IMR-90 (cell line): Measurements from ENCODE around the gene COA1.

ENCODE experiments used
- CTCF ChIP-seq: conservative IDR thresholded peaks from 2 replicates; pipeline ENCODE4 v1.5.1; 2012; ENCODE audit warnings: mild to moderate bottlenecking, low read depth, low read length, improper control_type of control experiment
- ELK1 ChIP-seq: fragments of 150-350 bp; IDR thresholded peaks from 2 replicates; pipeline ENCODE4 v1.6.1; 2016; ENCODE audit warnings: low read depth, mild to moderate bottlenecking, low read length, moderate library complexity, borderline replicate concordance
- MAZ ChIP-seq: IDR thresholded peaks from 2 replicates; pipeline ENCODE4 v1.6.1; 2012; ENCODE audit warnings: low read depth, mild to moderate bottlenecking, low read length, improper control_type of control experiment, moderate library complexity, borderline replicate concordance
- MXI1 ChIP-seq: IDR thresholded peaks from 2 replicates; pipeline ENCODE4 v1.6.1; 2012; ENCODE audit warnings: low read depth, mild to moderate bottlenecking, low read length, moderate library complexity, borderline replicate concordance
- NFE2L2 ChIP-seq: fragments of 150-350 bp; IDR thresholded peaks from 2 replicates; pipeline ENCODE4 v1.6.1; 2016; ENCODE audit warnings: low read depth, mild to moderate bottlenecking, low read length
- POLR2A ChIP-seq: IDR thresholded peaks from 2 replicates; pipeline ENCODE4 v1.6.1; 2012; ENCODE audit warnings: mild to moderate bottlenecking, low read depth, low read length

GRCh38 chr7:43660141-43660540 lies 69.2 kb downstream of the COA1 start:
- TF ChIP-seq CTCF (no peak), MXI1 (no peak), ELK1 (no peak), MAZ (no peak), NFE2L2 (no peak), POLR2A (no peak)
